Daoy (cell line): ENCODE measurements around the gene CACNB2. TPM values are rescaled to one million over a fixed set of nuclear protein-coding genes. Genes with fewer than 3 reads are reported as not detected.
"Not testable (repeated sequence)": the region's sequence is repeated elsewhere in the genome, so short reads cannot be mapped to it uniquely, and the experiment has no call there.

Experiments
- DNase-seq: peaks from one replicate; pipeline ENCODE4 v3.0.0-alpha.2; 2015; ENCODE audit warnings: low read depth
- total RNA-seq: library from RNA; depleted of rRNA; stranded (reverse); fragments of >200 nt; shearing (Covaris generic); gene quantifications from 2 replicates; pipeline ENCODE4 v1.2.3, GENCODE V29; 2014

CACNB2 gene
- total RNA-seq, 1 experiment from 2014 or later, result 0.06 TPM

DNA sequence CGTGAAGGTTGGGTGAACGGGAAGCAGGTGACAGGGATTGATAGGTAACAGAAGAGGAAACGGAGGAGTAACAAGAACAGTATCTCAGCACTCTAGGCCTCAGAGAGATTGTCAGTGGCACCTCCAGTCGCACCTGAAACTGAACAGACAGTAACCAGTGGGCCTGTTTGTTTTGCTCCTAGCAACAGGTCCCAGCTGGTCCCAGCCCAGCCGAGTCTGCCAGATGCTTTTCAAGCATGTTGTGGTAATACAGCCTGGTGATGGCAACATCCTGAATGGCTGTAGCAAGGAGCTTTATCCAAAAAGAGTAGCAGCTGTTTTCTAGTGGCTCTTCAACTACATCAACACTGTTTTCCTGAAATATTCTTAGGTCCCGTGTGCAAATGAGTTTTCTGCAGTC lies 4.7 kb downstream of the CACNB2 start:
- DNase-seq, result no peak

DNA sequence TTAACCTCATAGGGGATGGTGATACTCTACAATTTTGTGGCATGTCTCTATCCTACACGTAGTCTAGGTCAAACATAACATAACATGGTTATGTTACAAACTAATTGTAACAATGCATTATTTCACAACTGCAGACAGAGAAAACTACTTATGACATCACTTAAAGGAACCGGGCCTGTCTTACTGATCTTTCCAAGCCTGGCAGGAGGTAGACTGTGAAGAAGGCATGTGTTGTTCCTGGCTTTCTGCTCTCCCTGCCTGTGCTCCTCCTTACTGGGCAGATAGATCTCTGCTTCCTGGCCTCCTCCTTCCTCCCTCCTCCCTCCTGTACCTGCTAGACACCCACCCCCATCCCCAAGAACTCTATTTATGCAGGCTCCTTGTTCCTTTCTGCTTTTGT lies 5.4 kb downstream of the CACNB2 start:
- no peak for DNase-seq

DNA sequence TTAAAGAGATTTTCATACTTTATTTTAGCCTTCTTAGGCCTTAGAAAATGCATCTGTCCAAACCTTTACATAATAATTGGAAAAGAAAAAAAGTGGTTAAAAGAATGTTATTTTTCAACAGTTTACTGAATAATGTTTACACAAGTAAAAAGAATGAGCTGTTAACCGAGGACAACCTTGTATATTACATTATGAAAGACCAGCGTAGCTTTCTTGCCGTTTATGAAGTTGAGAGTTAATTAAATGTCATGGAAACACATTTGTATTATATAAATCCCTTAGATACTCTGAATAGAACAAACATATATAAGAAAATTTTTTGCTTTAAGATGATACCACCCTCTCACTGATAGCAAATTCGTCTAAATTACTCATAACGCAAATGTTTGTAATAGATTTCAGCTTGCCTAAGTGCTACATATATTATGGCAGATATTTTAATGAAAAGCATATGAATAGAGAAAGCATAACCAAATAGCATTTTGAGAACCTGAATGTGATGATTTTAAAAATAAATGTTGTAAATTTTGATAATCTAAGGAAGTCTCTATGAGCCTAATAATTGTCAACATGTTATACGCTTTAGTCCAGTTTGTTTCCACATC lies 9.1 kb downstream of the CACNB2 start:
- DNase-seq, result no peak

DNA sequence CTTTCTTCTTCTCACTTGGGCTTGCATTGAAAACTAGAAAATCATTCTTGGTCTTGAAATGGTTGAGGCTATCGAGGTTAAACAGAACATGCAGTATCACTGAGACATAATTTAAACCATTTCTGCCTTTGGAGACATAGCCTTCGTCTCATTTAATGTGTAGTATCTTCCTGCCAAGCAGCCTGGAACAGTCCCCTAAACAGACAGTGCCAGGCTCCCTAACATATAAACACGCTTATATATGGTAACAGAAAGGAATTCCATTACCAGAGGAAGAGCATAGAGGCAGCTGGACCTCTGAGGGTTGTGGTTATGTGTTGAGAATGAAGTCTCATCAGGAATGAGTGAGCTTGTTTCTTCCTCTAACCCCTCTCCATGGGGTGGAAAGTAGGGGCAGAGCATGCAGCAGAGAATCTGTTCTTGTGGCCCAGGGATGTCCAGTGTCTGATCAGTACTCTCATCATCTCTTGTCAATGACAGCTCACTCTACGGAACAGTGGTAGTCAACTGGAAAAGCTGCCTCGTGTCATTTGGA lies 11.2 kb downstream of the CACNB2 start:
- DNase-seq, result no peak

DNA sequence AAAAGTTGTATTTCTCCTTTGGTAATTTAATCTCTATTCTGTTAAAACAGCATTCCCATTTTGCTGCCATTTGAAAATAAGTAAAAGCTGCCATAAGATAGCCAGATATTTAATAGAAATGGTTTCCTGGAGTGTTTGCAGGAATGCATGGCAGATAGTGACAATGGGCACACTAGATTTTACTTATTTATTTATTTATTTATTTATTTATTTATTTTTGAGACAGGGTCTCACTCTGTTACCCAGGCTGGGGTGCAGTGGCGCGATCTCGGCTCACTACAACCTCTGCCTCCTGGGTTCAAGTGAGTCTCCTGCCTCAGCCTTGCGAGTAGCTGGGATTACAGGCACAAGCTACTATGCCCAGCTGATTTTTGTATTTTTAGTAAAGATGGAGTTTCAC lies 13.2 kb downstream of the CACNB2 start:
- DNase-seq, result not testable (repeated sequence)

DNA sequence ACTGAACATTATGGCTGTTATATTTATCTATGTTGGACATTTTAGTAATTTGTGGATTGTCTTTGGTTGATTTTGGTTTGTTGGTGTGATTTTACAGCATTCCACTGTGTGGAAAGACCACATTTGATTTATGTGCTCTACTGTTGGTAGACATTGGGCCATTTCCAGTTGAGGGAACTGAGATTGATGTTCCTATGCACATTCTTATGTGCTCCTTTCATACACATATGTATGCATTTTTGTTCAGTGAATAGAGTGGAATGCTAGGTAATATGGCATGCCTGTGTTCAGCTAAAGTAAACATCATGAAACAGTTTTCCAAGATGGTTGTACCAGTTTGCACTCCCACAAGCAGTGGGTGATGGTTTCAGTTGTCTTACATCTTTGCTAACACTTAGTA lies 15.1 kb downstream of the CACNB2 start:
- no peak for DNase-seq

DNA sequence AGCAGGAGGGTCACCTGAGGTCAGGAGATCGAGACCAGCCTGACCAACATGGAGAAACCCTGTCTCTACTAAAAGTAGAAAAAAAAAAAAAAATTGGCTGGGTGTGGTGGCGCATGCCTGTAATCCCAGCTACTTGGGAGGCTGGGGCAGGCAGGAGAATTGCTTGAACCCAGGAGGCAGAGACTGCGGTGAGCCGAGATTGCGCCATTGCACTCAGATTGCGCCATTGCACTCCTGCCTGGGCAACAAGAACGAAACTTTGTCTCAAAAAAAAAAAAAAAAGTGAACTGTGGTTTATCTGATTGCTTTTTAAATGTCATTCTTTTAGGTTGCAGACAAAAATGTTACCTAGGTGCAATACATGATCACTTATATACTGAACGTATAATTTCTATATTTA lies 16.6 kb downstream of the CACNB2 start:
- DNase-seq, result not testable (repeated sequence)

DNA sequence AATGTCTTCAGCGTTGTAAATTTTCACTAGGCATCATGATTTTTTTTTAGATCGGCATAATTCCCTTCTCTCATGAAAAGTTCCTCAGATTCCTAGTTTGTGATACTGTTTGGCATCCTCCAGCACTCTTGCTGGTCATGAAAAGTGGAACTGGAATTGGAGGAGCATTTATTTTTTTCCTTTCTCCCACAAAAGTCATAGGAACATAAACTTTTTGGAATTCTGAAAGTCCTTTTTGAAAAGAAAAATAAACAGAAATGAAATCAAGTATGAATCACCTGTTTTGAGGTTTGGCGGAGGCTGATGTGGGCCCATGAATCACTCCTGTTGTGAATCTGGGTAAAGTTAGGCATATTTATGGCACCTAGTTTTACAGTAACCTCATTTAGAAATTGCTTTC lies 17.7 kb downstream of the CACNB2 start:
- peak; percentile 68 for DNase-seq

DNA sequence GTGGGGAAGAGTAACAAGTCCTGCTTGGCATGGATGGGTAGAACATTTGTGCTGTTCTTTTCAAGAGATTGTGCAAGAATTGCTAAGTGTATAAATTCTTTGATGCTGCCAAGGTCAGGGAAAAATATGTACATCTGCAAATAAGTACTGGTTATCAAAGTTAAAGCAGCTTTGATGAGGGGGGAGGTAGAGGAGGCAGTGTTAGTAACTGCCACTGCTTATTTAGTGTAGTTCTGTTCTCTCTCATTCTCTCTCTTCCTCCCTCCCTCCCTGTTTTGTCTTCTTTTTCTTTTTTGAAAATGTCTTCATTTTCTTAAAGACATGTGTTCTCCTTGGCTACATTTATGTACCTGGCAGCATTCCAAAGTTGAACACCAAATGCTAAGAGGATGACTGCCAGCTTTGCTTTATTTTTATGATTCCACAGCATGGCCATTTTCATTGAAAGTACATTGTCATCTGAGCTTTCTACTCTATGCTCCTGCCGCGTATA lies 18.6 kb downstream of the CACNB2 start:
- DNase-seq, result no peak

DNA sequence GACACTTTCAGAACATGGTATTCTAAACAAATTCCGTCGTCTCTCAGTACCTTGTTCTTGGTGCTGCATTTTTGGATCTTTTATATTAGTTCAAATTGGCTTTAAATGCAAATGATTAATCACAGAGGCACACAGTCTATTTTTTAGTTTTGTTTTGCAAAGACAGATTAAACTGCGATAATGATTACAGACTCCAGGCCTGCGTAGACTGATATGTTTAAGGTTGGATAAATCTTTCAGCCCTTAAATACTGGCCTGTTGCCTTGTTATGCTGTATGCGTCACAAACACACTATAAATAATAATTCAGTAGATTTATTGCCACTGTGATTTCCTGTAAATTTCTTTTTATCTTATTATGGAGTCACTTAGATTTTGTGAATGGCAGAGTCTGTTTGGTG lies 19.3 kb downstream of the CACNB2 start:
- DNase-seq, result no peak

DNA sequence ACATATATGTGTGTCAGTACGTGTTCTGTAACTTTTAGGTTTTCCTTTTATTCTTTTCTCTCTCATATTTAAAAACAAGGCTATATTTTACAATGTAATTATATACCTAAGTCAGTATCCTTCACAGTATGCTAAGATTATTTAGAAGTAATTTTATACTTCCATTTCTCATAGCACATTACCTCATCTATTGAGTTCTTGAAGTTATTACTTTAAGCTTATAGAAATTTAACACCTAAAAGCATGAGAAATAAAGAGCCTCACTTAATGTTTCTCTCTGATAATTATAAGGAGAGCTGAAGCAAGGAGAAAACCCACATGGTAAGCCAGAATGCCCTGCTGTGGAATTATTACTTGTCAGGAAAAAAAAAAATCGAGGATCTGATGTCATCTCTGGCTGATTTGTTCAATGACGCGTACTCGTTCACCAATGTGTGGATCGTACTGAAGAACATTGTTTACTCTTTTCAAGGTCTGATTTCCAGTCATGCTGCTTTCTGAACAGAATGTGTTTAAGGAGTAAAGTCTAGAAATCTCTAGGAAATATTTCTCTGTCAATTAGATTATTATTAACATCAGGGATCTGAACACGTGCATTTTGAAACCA lies 21.9 kb downstream of the CACNB2 start:
- DNase-seq, result no peak

DNA sequence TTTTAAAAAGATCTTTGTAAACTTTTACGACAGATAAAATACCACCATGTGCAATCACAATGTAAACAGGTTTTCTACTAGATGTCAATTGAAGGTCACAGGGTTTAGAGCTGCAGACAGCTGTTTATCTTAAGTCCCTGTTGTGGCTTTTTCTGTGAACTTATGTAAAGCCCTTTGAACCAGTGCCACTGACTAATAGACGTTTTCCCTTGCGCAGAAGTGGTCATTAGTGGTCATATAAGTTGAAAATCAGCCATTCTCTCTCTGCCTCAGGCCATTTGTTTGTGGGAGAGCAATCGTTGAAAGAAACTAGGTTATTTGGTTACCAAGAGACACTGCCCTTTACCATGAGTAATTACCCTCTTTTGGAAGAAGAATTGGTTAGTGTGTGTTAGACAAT lies 23.9 kb downstream of the CACNB2 start:
- peak; percentile 28 for DNase-seq

DNA sequence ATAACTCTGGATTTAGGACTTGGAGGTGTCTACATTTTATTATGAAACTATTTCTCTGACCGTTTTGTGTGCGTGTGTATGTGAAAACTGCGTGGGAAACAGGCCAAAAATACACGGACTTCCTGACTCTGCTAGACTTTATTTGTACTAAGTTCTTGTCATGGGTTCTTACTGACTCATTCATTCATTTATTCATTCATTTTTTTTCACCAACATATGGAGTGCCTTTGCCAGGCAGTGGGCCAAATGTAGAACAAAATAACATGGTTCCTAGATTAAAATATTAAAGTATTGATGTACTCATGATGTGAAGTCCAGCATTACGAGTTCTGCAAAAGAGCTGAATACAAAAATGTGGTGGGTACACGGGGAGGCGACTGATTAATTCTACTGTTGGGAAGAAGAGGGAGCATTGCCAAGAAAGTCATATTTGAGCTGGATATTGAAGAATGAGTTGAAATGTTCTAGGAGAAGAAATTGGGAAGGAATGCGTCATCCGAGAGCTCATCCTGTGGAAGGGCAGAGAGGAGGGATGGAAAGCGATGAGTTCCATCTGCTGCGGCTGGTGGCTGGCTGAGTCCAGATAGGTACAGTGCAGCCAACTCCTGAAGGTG lies 24.6 kb downstream of the CACNB2 start:
- DNase-seq, result peak; percentile 43

DNA sequence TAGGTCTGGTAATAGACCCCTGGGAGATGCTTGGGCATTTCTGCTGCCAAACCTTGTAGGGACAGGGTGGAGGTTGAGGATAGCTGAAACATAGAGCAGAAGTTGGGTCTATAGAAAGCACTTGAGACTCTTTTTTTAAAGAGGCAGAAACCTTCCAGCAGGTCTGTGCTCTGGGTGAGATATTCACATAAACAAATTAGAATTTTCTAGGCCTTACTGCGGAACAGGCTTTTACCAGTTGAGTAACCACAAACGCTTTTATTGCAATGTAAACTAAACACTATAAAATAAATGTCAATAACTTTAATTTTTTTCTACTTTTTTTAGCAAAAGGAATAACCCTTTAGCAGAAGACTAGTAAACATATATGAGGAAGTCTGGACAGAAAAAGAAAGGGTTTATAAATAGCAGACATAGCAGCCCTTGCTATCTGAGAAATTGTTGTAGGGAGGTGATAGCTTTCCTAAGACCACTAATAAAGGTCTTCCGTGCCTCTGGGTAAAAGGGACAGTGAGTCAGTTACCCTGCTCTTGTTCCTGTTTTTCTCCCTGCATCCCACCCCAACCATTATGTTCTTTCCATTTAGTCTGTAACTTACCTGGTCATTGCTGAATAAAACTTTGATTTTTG lies 38.7 kb downstream of the CACNB2 start:
- DNase-seq, result no peak

DNA sequence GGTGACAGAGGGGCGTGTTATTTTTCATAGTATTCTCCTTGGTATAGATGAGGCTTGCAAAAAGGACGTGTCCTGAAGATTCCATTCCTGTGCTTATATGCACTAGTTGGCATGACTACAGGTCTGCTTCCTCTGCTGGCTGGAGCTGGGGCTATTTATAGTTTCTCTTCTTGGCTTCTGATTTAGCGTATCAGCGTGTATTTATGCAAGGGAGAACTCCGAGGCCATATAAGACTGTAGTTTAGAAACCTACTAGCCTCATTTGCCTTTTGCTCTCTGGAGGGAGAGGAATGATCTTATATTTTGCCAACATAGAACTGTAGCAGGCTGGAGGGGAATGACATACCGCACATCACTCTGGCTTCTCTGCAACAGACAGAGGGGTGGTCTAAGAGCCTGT lies 39.7 kb downstream of the CACNB2 start:
- DNase-seq, result peak; percentile 4

DNA sequence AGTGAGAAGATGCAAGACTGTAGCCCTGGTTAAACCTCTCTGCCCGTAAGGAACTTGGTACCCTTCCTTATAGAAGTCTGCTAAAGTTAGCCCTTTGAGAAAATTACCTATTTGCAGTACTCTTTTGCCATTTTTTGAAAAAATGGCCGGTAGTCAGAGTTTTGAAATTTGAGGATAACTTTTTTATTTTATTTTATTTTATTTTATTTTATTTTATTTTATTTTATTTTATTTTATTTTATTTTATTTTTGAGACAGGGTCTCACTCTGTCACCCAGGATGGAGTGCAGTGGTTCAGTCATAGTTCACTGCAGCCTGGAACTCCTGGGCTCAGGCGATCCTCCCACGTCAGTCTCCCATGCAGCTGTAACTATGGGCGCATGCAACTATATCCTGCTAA lies 41.2 kb downstream of the CACNB2 start:
- not testable (repeated sequence) for DNase-seq

DNA sequence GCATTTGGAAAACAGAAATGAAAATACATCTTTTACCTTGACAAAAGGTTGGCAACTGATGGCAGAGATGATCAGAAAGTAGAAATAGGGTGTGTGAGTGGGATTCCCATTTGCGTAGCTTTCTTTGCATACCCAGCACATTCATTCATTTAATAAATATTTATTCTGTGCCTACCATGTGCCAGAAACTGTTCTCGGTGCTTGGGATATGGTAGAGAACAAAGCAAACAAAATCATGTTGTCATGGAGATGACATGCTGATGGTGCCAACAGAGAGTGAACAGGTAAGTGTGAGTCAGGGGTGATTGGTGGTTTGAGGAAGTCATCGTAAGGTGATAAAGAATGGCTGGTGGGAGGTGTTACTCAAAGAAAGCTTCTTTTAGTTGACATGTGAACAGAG lies 45.4 kb downstream of the CACNB2 start:
- no peak for DNase-seq

DNA sequence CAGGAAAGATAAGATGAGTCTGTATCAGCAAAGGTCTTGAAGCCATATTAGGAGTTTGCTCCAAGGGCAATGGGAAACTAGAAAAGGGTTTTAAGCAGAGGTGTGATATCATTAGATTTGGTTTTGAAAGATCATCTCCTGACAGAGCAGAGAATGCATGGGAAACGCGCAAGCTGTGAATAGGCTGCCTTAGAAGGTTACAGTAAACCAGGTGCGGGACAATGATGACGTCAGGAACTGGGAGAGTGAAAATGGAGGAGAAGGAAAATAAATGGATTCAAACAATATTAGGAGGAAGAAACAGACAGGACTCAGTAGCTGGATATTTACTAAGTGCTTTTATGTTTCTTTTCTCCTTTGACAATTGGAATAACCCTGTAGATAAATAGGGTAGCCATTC lies 50.6 kb downstream of the CACNB2 start:
- DNase-seq, result no peak

DNA sequence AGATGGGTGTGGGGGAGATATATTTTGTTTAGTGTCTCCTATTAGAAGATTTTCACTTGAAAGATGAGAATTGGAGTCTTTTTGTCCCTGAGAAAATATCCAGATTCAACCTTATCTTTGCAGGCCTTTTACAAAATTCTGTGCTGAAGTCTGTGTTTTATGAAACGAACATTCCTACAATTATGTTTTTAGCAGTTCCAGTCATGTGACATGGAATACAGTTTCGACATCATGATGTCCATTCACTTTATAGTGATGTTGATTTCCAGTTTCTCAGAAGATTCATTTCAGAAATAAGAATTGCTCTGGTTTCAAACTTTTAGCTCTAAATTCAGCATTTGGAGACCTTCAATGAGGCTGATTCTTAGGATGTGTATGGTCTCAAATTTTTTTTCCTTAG lies 54.4 kb downstream of the CACNB2 start:
- DNase-seq, result no peak

DNA sequence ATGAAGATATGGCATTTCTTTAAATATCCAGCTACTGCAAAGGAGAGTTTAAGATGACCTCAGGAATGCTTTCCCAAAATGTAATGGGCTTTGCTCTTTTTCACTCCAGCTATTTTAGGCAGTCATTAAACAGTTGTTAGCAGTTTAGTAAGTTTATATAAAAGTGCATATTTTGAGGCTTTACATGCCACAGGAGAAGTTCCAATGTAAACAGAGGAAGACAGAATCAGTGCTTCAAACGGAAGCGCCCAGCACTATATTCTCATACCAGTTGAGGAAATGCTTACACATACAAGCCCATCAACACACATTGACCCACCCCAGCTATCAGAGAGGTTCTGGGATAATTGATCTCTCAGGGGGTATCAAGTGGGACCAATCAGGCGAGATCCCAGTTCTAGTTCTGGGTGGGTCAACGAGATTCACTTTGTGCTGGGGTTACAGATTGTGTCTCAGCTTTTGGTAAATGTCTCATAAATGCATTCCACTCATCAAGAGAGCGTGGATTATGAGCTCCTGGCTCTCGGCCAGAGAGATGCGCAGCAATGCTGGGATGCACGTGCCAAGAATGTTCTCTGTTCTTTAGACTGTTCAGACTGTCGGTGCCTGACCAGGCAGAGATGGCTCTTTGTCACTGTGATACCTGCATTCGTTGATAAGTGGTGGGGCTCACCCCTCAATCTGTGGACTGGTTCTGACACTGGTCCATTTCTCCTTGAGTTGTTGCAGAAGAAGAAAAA lies 55.0 kb downstream of the CACNB2 start:
- DNase-seq, result no peak

DNA sequence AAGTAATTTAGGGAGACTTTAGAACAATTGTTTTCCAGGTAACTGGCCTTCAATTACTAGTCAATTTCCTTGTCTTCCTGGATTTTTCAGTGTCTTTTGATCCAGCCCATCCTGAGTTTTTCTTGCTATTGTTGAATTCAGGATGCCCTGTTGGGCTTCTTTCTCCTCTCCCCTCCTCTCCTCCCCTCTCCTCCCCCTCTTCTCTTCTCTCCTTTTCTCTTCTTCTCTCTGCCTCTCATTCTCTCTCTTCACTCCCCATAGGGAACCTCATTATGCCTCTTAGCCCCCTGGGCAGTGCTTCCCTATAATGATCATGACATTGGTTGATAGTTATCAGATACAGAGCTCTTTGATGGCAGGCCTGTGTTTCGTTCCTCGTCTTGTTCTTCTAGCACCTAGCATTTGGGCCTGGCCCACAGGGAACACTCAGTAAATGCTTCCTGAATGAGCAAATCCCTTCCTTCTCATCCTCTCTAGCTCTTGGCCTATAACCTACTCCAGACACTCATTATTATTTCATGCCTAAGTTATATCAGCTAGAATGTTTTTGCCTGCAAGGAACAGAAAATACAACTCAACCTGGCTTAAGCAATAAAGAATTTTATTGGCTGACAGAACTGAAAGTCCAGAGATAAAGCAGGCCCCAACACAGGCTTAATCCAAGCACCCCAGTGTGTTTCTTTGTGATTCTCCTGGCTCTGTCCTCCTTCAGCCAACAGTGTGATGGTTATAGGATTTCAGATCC lies 56.8 kb downstream of the CACNB2 start:
- DNase-seq, result no peak
